ENCODE data around the gene MRPS22. TPM values are rescaled to one million over a fixed set of nuclear protein-coding genes. Genes with fewer than 3 reads are reported as not detected.

Gene MRPS22
- total and polyA plus RNA-seq, 9 of the 15 experiments (the other 6 are each of a cell fraction or from before 2014, with no cell fraction given) = 148 to 397 (median 229) TPM

DNA sequence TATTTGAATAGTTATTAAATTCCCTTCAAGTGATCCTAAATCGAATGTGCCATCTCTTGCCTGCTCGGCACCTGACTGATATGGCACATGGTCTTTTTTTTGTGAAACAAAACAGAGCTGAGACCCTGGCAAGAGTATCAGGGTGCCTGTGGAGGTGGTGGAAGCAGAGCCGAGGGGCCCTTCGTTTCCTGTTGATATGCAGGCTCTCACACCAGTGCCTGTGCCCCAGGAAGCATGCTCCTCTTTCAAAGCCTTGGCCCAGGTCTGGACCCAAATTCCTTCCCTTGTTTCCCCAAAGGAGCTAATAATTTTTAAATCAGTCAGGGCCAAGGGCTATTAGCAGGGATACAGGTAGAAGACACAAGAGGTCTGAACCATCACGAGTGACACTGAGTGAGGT lies 21.5 kb upstream of the MRPS22 start:
- WGBS (ENCODE audit: insufficient coverage, low coverage, missing lambda C conversion rate) = 66% methylated on average over 5 of the region's 5 CpGs

More for the DNA sequence above, 21.5 kb upstream of the MRPS22 start:
- no peak for ATAC-seq
- in situ Hi-C loops (cut with MboI) (no loop called here), intact Hi-C loops (cut with micrococcal nuclease) (loop anchor here (10.0 kb wide), 1 partner anchor 98 kb away; no protein-coding TSS in a partner anchor)
- TF ChIP-seq OTX1 (CRISPR knock-in tag; IDR thresholded peaks at IDR 0.05) (no peak), MCM2 (IDR thresholded peaks at IDR 0.05; ENCODE audit: low read depth) (no peak), ZNF174 (CRISPR knock-in tag; IDR thresholded peaks at IDR 0.05) (no peak), SETDB1 (IDR thresholded peaks at IDR 0.05; ENCODE audit: low read length) (no peak), ZNF311 (CRISPR knock-in tag; IDR thresholded peaks at IDR 0.05) (no peak), BCL6 (CRISPR knock-in tag; IDR thresholded peaks at IDR 0.05) (no peak), ZNF143 (CRISPR knock-in tag; IDR thresholded peaks at IDR 0.05) (no peak), BDP1 (IDR thresholded peaks at IDR 0.05; ENCODE audit: insufficient read depth, insufficient read length) (no peak), ZC3H8 (IDR thresholded peaks at IDR 0.05) (no peak)
- TF ChIP-seq, protein P1, sequence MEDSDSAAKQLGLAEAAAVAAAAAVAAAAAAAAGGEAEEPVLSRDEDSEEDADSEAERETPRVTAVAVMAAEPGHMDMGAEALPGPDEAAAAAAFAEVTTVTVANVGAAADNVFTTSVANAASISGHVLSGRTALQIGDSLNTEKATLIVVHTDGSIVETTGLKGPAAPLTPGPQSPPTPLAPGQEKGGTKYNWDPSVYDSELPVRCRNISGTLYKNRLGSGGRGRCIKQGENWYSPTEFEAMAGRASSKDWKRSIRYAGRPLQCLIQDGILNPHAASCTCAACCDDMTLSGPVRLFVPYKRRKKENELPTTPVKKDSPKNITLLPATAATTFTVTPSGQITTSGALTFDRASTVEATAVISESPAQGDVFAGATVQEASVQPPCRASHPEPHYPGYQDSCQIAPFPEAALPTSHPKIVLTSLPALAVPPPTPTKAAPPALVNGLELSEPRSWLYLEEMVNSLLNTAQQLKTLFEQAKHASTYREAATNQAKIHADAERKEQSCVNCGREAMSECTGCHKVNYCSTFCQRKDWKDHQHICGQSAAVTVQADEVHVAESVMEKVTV (CRISPR knock-in tag; IDR thresholded peaks at IDR 0.05) = no peak
- TF ChIP-seq, protein P2, sequence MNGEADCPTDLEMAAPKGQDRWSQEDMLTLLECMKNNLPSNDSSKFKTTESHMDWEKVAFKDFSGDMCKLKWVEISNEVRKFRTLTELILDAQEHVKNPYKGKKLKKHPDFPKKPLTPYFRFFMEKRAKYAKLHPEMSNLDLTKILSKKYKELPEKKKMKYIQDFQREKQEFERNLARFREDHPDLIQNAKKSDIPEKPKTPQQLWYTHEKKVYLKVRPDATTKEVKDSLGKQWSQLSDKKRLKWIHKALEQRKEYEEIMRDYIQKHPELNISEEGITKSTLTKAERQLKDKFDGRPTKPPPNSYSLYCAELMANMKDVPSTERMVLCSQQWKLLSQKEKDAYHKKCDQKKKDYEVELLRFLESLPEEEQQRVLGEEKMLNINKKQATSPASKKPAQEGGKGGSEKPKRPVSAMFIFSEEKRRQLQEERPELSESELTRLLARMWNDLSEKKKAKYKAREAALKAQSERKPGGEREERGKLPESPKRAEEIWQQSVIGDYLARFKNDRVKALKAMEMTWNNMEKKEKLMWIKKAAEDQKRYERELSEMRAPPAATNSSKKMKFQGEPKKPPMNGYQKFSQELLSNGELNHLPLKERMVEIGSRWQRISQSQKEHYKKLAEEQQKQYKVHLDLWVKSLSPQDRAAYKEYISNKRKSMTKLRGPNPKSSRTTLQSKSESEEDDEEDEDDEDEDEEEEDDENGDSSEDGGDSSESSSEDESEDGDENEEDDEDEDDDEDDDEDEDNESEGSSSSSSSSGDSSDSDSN (IDR thresholded peaks at IDR 0.05; ENCODE audit: borderline replicate concordance in 1 of 2, low read depth in 2 of 2, low read length in 2 of 2) = no peak
- TF ChIP-seq, protein P3, sequence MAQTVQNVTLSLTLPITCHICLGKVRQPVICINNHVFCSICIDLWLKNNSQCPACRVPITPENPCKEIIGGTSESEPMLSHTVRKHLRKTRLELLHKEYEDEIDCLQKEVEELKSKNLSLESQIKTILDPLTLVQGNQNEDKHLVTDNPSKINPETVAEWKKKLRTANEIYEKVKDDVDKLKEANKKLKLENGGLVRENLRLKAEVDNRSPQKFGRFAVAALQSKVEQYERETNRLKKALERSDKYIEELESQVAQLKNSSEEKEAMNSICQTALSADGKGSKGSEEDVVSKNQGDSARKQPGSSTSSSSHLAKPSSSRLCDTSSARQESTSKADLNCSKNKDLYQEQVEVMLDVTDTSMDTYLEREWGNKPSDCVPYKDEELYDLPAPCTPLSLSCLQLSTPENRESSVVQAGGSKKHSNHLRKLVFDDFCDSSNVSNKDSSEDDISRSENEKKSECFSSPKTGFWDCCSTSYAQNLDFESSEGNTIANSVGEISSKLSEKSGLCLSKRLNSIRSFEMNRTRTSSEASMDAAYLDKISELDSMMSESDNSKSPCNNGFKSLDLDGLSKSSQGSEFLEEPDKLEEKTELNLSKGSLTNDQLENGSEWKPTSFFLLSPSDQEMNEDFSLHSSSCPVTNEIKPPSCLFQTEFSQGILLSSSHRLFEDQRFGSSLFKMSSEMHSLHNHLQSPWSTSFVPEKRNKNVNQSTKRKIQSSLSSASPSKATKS (CRISPR knock-in tag; IDR thresholded peaks at IDR 0.05) = no peak
- TF ChIP-seq, protein P4, sequence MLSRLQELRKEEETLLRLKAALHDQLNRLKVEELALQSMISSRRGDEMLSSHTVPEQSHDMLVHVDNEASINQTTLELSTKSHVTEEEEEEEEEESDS (CRISPR knock-in tag; IDR thresholded peaks at IDR 0.05) = no peak
- TF ChIP-seq, protein P5, sequence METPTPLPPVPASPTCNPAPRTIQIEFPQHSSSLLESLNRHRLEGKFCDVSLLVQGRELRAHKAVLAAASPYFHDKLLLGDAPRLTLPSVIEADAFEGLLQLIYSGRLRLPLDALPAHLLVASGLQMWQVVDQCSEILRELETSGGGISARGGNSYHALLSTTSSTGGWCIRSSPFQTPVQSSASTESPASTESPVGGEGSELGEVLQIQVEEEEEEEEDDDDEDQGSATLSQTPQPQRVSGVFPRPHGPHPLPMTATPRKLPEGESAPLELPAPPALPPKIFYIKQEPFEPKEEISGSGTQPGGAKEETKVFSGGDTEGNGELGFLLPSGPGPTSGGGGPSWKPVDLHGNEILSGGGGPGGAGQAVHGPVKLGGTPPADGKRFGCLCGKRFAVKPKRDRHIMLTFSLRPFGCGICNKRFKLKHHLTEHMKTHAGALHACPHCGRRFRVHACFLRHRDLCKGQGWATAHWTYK (CRISPR knock-in tag; IDR thresholded peaks at IDR 0.05) = no peak
- no peak overlapping the region for H3K4me2 ChIP-seq (ENCODE audit: insufficient read depth, low read length)
- CTCF ChIA-PET (ENCODE audit: low intra/inter-chr PET ratio) = interaction anchor here (0.6 kb wide), 1 partner anchor 10 kb away, joined by 3 read pairs; no protein-coding TSS in a partner anchor
- H2AFZ ChIP-seq (ENCODE audit: low read depth, low read length) = no peak overlapping the region
- H3K27ac ChIP-seq (ENCODE audit: extremely low read depth, low read depth, low read length) = no peak overlapping the region
- no peak overlapping the region for H3K4me3 ChIP-seq
- BruUV-seq (replicated peaks) = no TSS peak
- DNase-seq (ENCODE audit: extremely low read depth in 1 of 4, low spot score in 3 of 4) = no peak
- no peaks in the 10 kb centered on the region for H3K79me2 ChIP-seq (ENCODE audit: control insufficient read depth, insufficient read depth, low read length)
- no peaks in the 10 kb centered on the region for H4K20me1 ChIP-seq (replicated peaks; ENCODE audit: control insufficient read depth, insufficient read depth, low read length)
- no peaks in the 10 kb centered on the region; the same call in 2 of the 3 replicates for H3K36me3 ChIP-seq (ENCODE audit: control insufficient read depth, insufficient read depth, low read length)
- no peak overlapping the region for H3K9ac ChIP-seq (ENCODE audit: insufficient read depth in 1 of 2, low read depth in 2 of 2, low read length in 2 of 2)
- FAIRE-seq = peak; percentile 19
- H3K27me3 ChIP-seq (ENCODE audit: control insufficient read depth in 2 of 2, insufficient read depth in 2 of 2, low read length in 2 of 2) = no peaks in the 10 kb centered on the region
- POLR2A ChIA-PET = interaction anchor here (0.9 to 1.0 kb wide), 2 partner anchors 11 to 209 kb away, joined by 3 read pairs; no protein-coding TSS in a partner anchor
- H3K9me1 ChIP-seq (ENCODE audit: control insufficient read depth, insufficient read depth, low read length) = no peaks in the 10 kb centered on the region
- peaks cover 32 to 36% of the 10 kb centered on the region in 2 experiments; a peak in 4 of 5 replicates for H3K4me1 ChIP-seq (replicated peaks in 1 of 2; ENCODE audit: control insufficient read depth in 2 of 2, insufficient read depth in 2 of 2, low read length in 2 of 2)
- no peaks in the 10 kb centered on the region for H3K9me3 ChIP-seq (replicated peaks; ENCODE audit: control insufficient read depth, insufficient read depth, low read depth, low read length)
